Measurements from ENCODE around the gene DDX52.

Gene DDX52

DNA sequence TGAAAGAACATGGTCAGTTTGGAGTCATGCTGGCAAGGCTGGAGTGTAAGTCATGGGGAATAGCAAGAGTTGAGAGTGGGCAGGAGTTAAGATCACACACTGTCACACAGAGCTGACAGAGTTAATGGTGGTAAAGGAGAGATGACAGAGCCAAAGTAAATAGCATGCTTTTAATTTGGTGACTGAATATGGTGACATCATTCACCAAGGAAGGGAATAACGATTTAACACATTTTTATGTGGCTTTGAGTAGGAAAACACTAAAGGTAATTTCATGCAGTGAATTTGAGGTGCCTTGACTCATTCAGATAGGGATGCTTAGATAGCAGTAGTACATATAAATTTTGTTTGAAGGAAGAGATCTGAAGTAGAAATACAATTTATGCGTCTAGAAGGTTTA lies 76.1 kb downstream of the DDX52 start:
- TF ChIP-seq, protein P1, sequence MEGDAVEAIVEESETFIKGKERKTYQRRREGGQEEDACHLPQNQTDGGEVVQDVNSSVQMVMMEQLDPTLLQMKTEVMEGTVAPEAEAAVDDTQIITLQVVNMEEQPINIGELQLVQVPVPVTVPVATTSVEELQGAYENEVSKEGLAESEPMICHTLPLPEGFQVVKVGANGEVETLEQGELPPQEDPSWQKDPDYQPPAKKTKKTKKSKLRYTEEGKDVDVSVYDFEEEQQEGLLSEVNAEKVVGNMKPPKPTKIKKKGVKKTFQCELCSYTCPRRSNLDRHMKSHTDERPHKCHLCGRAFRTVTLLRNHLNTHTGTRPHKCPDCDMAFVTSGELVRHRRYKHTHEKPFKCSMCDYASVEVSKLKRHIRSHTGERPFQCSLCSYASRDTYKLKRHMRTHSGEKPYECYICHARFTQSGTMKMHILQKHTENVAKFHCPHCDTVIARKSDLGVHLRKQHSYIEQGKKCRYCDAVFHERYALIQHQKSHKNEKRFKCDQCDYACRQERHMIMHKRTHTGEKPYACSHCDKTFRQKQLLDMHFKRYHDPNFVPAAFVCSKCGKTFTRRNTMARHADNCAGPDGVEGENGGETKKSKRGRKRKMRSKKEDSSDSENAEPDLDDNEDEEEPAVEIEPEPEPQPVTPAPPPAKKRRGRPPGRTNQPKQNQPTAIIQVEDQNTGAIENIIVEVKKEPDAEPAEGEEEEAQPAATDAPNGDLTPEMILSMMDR (IDR thresholded peaks at IDR 0.05): no peak
- intact Hi-C loops (cut with DNase I; ENCODE audit: low total_unique reads): loop anchor here (5.0 kb wide), 1 partner anchor 1945 kb away; no protein-coding TSS in a partner anchor
- H3K36me3 ChIP-seq: peaks cover 62 to 80% (median 62%) of the 10 kb centered on the region in 3 donors

GRCh38 chr17:37564252-37564651 lies 79.0 kb downstream of the DDX52 start:
- Histone ChIP-seq H3K9me3 (no peaks in the 10 kb centered on the region), H3K27me3 (no peaks in the 10 kb centered on the region), H3K27ac (no peak overlapping the region), H3K4me1 (no peaks in the 10 kb centered on the region), H3K4me3 (no peak overlapping the region), H3K36me3 (peaks cover 57 to 76% (median 65%) of the 10 kb centered on the region in 3 donors)
- TF ChIP-seq, protein P1 (IDR thresholded peaks at IDR 0.05): no peak
- no peak for DNase-seq
- intact Hi-C loops (cut with DNase I; ENCODE audit: low total_unique reads): no loop called here

More for the DNA sequence above, 76.1 kb downstream of the DDX52 start:
- H3K9me3 ChIP-seq: no peaks in the 10 kb centered on the region
- no peak overlapping the region for H3K4me3 ChIP-seq
- H3K27ac ChIP-seq: no peak overlapping the region
- no peaks in the 10 kb centered on the region for H3K27me3 ChIP-seq
- no peaks in the 10 kb centered on the region for H3K4me1 ChIP-seq
- DNase-seq: no peak

DNA sequence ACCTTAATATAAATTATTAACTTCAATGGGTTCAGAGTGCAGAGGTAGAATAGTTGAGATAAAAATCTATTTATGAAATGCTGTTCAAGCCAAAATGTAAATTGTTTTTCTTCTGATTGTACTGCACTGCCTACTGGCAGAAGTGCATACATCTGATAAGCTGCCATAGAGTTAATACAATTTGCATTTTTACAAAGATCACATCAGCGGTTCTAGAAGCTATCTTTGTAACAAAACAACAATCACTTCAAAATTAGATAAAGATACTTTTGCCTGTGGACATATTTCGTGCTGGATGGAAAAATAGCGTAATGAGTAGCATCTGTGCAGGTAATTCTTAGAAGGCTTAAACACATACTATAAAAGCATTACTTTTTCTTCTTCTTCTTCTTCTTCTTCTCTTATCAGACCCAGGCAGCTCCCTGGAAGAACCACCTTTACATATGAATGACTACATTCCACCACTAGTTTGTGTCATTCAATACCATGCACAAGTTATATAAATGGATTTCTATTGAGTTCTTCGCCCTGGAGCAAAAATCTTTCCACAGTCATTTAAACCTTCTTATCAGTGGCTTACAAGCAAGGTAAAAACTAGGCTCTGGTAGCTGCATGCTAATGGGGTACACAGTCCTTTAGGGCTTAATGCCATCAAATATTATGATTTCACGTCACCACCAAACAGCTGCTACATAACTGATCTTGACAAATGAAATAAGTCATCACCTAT lies 81.1 kb downstream of the DDX52 start:
- no peaks in the 10 kb centered on the region for H3K9me3 ChIP-seq
- DNase-seq: no peak
- H3K27me3 ChIP-seq: no peaks in the 10 kb centered on the region
- no peak overlapping the region for H3K27ac ChIP-seq
- TF ChIP-seq, protein P1 (IDR thresholded peaks at IDR 0.05): no peak
- H3K36me3 ChIP-seq: peaks cover 57 to 76% (median 65%) of the 10 kb centered on the region in 3 donors
- intact Hi-C loops (cut with DNase I; ENCODE audit: low total_unique reads): no loop called here
- H3K4me1 ChIP-seq: no peaks in the 10 kb centered on the region
- no peak overlapping the region for H3K4me3 ChIP-seq
